ENCODE data around the gene PLEKHM2.

DNA sequence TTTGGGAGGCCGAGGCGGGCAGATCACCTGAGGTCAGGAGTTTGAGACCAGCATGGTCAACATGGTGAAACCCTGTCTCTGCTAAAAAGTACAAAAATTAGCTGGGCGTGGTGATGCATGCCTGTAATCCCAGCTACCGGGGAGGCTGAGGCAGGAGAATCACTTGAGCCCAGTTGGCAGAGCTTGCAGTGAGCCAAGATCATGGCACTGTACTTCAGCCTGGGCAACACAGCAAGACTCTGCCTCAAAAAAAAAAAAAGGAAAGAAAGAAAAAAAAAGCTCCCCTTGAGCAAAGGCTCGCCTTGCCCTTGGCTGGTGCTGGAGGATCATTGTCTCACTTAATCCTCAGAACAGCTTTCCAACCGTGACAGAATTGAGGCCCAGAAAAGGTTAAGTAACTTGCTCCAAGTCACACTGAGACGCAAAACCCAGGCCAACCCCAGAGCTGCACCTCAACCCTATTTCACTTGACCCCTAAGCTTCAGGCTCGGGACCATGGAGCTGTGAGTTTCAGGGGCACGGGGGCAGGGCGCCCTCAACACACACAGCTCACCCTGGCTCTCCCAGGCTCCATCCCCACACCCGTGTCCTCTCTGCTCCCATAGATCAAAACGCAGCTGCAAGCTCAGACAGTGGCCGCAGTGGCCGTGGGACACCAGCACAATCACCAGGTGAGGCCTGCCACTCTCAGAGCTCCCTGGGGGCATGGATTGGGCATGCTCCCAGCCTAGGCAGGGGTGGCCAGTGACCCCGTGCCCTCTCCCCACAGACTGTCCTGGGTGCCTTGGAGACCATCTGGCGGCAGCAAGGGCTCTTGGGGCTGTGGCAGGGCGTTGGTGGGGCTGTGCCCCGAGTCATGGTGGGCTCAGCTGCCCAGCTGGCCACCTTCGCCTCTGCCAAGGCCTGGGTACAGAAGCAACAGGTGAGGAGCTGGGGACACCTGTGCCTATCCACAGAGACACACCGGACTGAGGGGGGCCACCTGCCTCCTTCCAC lies 53.5 kb downstream of the PLEKHM2 start:
- TF ChIP-seq POLR2A (IDR thresholded peaks at IDR 0.05): no peak
- TF ChIP-seq CTCF (IDR thresholded peaks at IDR 0.05): no peak

All from ovary (tissue), 3 donors.